Measurements from ENCODE around the gene PLP2.
"Not testable (repeated sequence)": the region's sequence is repeated elsewhere in the genome, so short reads cannot be mapped to it uniquely, and the experiment has no call there.

The PLP2 gene

DNA sequence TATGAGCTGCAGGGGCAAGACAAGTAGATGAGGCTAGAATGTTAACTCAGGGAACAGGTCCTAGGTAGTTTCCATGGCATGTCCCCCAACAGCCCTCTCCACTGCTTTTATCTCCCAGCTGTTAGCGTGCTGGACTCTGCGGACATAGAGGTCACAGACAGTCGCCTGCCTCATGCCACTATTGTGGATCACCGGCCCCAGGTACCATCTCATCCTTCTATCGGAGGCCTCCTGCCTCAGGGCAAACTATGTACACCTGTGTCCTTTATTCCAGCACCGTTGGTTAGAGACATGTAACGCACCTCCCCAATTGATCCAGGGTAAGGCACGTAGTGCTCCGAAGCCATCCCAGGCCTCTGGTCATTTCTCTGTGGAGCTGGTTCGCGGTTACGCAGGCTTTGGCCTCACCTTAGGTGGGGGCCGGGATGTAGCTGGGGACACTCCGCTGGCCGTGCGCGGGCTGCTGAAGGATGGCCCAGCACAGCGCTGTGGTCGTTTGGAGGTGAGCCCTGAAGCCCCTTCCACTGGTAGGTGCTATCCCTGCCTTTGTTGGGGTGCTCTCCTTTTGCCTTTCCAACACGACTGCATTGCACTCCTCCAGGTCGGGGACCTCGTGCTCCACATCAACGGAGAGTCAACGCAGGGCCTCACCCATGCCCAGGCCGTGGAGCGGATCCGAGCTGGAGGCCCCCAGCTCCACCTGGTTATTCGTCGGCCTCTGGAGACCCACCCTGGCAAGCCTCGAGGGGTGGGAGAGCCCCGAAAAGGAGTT lies 6.9 kb upstream of the PLP2 start:
- no peak for DNase-seq (ENCODE audit: extremely low read depth, low read depth)
- TF ChIP-seq, protein P1, sequence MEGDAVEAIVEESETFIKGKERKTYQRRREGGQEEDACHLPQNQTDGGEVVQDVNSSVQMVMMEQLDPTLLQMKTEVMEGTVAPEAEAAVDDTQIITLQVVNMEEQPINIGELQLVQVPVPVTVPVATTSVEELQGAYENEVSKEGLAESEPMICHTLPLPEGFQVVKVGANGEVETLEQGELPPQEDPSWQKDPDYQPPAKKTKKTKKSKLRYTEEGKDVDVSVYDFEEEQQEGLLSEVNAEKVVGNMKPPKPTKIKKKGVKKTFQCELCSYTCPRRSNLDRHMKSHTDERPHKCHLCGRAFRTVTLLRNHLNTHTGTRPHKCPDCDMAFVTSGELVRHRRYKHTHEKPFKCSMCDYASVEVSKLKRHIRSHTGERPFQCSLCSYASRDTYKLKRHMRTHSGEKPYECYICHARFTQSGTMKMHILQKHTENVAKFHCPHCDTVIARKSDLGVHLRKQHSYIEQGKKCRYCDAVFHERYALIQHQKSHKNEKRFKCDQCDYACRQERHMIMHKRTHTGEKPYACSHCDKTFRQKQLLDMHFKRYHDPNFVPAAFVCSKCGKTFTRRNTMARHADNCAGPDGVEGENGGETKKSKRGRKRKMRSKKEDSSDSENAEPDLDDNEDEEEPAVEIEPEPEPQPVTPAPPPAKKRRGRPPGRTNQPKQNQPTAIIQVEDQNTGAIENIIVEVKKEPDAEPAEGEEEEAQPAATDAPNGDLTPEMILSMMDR (IDR thresholded peaks at IDR 0.05; ENCODE audit: low read depth, low read length) = no peak

DNA sequence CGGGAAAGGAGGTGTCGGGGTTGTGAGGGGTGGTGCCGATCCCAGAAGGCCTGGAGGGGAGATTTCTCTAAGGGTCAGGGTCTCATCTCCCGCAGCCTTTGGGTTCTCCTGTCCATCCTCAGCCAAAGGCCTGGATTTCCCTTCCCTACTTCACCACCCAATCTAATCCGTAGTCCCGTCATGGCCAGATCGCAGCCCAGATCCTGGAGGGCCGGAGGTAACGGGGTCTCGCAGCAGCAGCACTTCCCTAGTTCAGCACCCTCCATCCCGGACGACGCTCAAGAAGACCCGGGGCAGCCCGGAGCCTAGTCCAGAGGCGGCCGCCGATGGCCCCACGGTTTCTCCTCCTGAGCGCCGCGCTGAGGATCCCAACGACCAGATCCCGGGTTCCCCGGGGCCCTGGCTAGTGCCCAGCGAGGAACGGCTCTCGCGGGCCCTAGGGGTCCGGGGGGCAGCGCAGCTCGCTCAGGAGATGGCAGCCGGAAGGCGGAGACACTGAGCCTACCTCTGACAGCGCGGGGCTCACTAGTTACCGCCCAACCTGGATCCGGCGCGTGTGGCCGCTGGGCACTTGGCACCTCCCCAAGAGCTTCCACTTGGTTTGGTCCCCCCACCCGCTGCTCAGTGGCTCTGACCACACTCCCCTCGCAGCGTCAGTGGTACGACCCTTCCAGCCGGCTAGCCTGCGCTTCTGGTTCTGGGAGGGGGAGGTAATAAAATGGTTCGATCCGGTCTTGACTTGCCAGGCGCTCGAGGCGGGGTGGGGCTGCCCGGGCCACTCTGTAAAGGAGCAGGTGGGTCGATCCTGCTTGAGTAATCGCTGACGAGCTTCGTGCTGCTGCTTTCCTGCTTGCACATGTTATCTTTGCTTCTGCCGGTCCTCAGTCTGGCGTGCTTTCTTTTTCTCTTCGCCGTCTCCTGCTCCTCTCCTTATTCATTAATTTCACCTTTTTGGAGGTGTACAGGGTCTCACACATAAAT lies 5.5 kb upstream of the PLP2 start:
- no peak for DNase-seq (ENCODE audit: extremely low read depth, low read depth)
- TF ChIP-seq, protein P1 (IDR thresholded peaks at IDR 0.05; ENCODE audit: low read depth, low read length) = no peak; the same call in 1 of the 2 replicates

DNA sequence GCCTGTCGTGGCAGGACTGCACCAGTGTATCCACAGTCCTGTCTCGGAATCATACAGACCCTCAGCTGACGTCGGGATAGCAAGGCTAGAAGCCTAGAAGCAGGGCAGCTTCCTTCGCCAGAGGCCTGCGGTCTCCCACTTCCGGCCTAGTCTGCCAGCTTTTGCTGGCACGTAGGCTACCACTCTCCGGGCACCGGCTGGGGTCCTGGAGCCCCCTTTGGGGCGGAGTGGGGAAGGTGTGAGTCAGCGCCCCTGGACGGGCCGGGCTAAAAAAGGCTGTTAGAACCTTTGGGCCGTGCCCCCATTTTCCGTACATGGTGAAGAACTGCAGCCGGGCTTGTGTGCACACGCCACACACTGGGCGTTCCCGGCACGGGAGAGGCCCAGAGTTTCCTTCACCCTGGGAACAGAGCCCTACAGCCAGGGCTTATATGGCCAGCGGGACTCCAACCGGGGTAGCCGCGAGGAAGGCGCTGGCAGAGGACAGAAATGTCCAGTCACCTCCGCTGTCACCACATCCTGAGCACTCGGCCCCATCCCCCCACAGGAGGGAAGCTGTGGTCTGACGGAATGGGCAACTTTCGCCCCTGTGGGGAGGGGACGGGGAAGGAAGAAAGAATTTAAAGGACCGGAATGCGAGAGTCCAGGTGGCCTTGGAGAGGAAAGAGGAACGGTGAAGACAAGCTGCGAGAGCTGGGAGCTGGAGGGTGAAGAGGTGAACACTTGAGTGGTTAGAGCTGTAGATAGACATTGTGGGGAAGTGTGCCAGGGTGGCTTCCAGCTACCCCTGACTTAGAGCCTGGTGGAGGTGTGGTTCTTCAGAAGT lies 4.6 kb upstream of the PLP2 start:
- no peak for DNase-seq (ENCODE audit: extremely low read depth, low read depth)
- TF ChIP-seq, protein P1 (IDR thresholded peaks at IDR 0.05; ENCODE audit: low read depth, low read length) = no peak

DNA sequence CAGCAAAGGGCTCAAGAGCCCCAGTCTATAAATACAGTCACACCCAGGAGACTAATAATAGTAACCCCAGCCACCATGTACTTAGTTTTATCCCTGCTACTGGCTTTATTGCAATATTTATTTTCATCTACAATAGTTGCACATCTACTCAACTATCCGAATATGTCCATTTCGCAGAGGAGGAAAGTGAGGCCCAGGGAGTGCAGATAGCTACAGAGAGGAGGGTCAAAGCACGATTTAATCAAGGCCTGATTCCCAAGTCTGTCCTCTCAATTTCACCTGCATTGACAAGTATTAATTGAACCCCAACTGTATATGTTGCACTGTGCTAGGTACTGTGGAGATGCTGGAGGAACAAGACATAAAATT lies 4.0 kb upstream of the PLP2 start:
- TF ChIP-seq, protein P1 (IDR thresholded peaks at IDR 0.05; ENCODE audit: low read depth, low read length) = no peak
- DNase-seq (ENCODE audit: extremely low read depth, low read depth) = no peak

DNA sequence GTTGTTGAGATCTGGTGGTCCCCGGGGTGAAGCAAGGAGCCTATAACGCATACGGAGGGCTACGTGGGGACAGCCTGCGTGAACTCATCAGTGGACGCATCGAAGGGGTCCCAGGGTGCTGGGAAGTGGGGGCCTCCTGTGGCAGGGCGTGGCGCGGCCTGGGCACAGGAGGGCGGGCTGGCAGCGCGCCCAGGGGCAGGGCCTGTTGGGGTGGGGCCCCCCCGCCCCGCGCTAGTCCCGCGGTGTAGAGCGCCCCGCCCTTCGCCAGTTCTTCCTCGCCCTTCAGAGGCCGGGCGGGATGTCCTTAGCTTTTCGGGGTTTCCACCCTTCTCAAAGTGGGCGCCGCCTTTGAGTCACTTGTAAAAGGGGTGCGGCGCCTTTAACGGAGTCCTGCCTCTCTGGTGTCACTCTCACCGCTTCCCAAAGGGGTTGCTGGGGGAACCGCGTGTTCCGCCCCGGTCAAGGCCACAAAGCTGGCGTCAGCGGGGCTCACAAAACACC lies 632 bp downstream of the PLP2 start:
- TF ChIP-seq, protein P1 (IDR thresholded peaks at IDR 0.05; ENCODE audit: low read depth, low read length) = no peak
- DNase-seq (ENCODE audit: extremely low read depth, low read depth) = no peak

DNA sequence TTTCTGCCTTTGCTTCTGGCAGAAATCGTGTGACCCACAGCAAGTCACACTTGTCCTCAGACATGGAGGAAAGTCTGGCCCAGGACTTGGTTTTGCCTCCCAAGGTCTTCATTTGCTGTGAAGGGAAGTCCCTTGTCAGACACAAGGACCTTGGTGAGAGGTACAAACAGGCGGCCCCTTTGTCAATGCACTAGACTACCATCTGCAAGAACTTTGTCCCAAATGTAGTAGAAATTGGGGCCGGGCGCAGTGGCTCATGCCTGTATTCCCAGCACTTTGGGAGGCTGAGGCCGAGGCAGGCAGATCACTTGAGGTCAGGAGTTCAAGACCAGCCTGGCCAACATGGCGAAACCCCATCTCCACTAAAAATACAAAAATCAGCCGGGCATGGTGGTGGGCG lies 1.8 kb downstream of the PLP2 start:
- DNase-seq (ENCODE audit: extremely low read depth, low read depth) = not testable (repeated sequence)

DNA sequence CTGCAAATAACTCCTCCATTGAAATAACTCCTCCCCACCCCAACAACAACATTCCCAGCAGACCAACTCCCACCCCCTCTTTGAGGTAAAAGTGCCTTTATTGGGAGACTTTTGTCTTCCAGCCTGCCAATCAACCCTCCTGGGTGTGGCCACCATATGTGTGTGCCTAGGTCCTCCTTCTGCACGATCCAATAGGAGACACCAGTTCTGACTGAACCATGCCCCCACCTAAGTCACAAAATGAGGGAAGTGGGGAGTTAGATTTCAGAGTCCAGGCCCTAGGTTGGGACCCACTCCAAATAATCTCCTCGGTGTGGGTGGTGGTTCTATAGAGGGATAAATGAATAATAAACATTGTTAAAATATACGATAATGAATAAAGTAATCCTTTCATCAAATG lies 3.0 kb downstream of the PLP2 start:
- DNase-seq (ENCODE audit: extremely low read depth, low read depth) = no peak

More for the DNA sequence above, 3.0 kb downstream of the PLP2 start:
- TF ChIP-seq, protein P1 (IDR thresholded peaks at IDR 0.05; ENCODE audit: low read depth, low read length) = no peak
